22Rv1 (cell line): Measurements from ENCODE around the gene CDKN2AIP.
"Not testable (repeated sequence)": the region's sequence is repeated elsewhere in the genome, so short reads cannot be mapped to it uniquely, and the experiment has no call there.

ENCODE experiments used
- H3K27ac ChIP-seq: fragments of 450-650 bp; 2 replicates; pipeline ENCODE4 v1.5.1; 2017
- CTCF ChIP-seq: fragments of 450-650 bp; IDR thresholded peaks from 2 replicates; pipeline ENCODE4 v1.5.1; 2017; ENCODE audit warnings: mild to moderate bottlenecking
- ZFX ChIP-seq: fragments of 450-650 bp; IDR thresholded peaks from 2 replicates; pipeline ENCODE4 v1.6.1; 2017; ENCODE audit warnings: antibody characterized with exemption, borderline replicate concordance

CDKN2AIP gene

GRCh38 chr4:183449193-183449882, 4.9 kb downstream of the CDKN2AIP start:
- TF ChIP-seq CTCF, result no peak
- no peak for TF ChIP-seq ZFX
- H3K27ac ChIP-seq, result no peak overlapping the region

DNA sequence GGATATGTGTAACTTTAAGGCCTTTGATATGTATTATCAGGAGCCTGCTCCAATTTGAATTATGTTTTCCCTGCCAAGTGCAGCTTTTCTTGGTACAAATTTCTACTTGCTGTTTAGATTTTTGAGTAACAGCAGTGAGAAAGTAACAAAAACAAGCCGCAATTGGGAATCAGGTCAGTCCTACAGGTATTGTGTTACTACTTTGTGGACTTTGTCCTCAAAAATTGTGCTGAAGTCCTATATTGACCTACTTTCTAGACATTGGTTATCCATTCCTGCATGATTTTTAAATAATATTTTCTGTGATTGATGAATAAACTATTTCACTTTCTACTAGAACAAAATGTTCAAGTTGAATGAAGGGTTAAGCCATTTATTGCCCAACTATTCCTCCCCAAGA, 5.7 kb downstream of the CDKN2AIP start:
- TF ChIP-seq ZFX (no peak), CTCF (no peak)
- H3K27ac ChIP-seq, result no peak overlapping the region

DNA sequence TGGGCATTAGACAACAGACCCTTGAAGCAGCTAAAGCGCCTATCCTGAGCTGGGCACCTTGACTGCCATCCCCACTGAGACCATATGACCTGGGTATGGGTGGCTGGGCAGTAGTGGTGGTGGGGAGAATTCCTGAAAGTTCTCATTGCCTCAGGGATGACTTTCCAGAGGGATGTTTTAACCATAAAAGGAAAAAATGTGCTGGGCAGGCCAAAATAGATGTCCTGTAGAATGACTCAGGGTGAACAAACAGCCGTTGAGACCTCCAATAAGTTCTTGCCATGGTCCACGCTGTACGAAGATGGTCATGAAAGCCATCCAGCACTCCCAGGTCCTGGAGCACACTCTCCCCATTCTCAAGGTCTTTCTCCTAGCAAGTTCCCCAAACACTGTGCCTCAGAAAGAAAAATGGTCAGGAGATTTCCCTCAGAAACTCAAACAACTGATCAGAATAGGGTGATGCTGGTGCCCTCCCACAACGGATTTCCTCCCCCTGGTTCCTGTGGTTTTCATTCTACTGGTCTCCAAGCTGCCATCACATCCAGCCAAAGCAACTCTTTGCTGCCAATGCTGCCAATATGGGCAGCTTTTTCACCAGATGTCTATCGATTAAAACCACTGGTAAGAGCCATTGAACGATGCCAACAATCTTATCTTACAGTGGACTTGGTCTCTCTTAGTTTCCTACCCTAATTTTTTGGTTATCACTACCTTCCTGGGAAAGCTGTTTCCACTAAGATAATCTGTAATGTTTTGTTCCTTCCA, 11.2 kb downstream of the CDKN2AIP start:
- H3K27ac ChIP-seq, result no peak overlapping the region
- TF ChIP-seq CTCF, result no peak
- TF ChIP-seq ZFX, result no peak

DNA sequence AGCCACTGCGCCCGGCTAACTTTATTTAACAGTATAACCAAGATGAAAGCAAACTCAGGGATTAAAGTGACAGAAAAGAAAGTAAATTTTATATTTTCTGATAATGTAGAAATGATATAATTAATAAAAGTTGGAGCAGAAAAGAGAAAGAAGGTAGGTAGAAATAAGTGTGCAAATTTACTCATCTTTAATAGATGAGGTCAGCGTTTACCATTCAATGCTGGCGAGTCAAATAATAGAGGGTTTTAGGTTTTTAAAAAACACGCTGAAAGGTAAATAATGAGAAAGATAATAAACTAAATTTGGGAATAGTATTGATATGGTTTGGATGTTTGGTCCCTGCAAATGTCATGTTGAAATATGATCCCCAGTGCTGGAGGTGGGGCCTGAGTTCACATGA, 13.6 kb downstream of the CDKN2AIP start:
- TF ChIP-seq CTCF (no peak), ZFX (no peak)
- no peak overlapping the region for H3K27ac ChIP-seq

GRCh38 chr4:183463903-183464619, 19.6 kb downstream of the CDKN2AIP start:
- H3K27ac ChIP-seq, result not testable (repeated sequence)

GRCh38 chr4:183465879-183466278, 21.4 kb downstream of the CDKN2AIP start:
- not testable (repeated sequence) for H3K27ac ChIP-seq

GRCh38 chr4:183467246-183467645, 22.8 kb downstream of the CDKN2AIP start:
- H3K27ac ChIP-seq, result no peak overlapping the region
- TF ChIP-seq CTCF (no peak), ZFX (no peak)
